Endodermal cell (in vitro differentiated cells): ENCODE results near the gene FIBCD1. TPM values are rescaled to one million over a fixed set of nuclear protein-coding genes. Genes with fewer than 3 reads are reported as not detected.

Experiments
- DNase-seq: peaks from one replicate; pipeline ENCODE4 v3.0.0-alpha.2; 2017
- H3K27ac ChIP-seq: 2 replicates; pipeline ENCODE4 v1.5.1; 2013; ENCODE audit warnings: mild to moderate bottlenecking, low read depth, low read length, moderate library complexity
- H3K27me3 ChIP-seq: 2 replicates; pipeline ENCODE4 v1.6.1; 2013; ENCODE audit warnings: mild to moderate bottlenecking, low read length, moderate library complexity; ENCODE audit not compliant: insufficient read depth, control insufficient read depth, poor library complexity, severe bottlenecking
- H3K36me3 ChIP-seq: 2 replicates; pipeline ENCODE4 v1.7.0; 2013; ENCODE audit warnings: mild to moderate bottlenecking, low read length, moderate library complexity; ENCODE audit not compliant: control insufficient read depth, insufficient read depth
- H3K4me1 ChIP-seq: one replicate; pipeline ENCODE4 v1.7.0; 2013; ENCODE audit warnings: low read length; ENCODE audit not compliant: control insufficient read depth, insufficient read depth
- H3K4me3 ChIP-seq: 2 replicates; pipeline ENCODE4 v1.5.1; 2013; ENCODE audit warnings: mild to moderate bottlenecking, low read length, moderate library complexity
- H3K9ac ChIP-seq: 2 replicates; pipeline ENCODE4 v1.6.1; 2013; ENCODE audit warnings: mild to moderate bottlenecking, low read length, moderate library complexity; ENCODE audit not compliant: poor library complexity, severe bottlenecking; ENCODE audit errors: extremely low read depth
- H3K9me3 ChIP-seq: 2 replicates; pipeline ENCODE4 v1.6.1; 2013; ENCODE audit warnings: mild to moderate bottlenecking, low read length, moderate library complexity; ENCODE audit not compliant: control insufficient read depth
- H3K27ac Mint-ChIP-seq: 2 replicates; pipeline ENCODE4 v1.8.0; 2020; ENCODE audit warnings: mixed read lengths
- H3K27me3 Mint-ChIP-seq: 2 replicates; pipeline ENCODE4 v1.8.0; 2021; ENCODE audit warnings: mild to moderate bottlenecking, mixed read lengths; ENCODE audit not compliant: insufficient read depth
- H3K36me3 Mint-ChIP-seq: 2 replicates; pipeline ENCODE4 v1.8.0; 2020; ENCODE audit warnings: low read depth, mixed read lengths
- H3K4me1 Mint-ChIP-seq: 2 replicates; pipeline ENCODE4 v1.8.0; 2020; ENCODE audit warnings: mixed read lengths
- H3K4me3 Mint-ChIP-seq: 2 replicates; pipeline ENCODE4 v1.8.0; 2020; ENCODE audit warnings: mild to moderate bottlenecking, moderate library complexity, mixed read lengths
- H3K9me3 Mint-ChIP-seq: 2 replicates; pipeline ENCODE4 v1.8.0; 2020; ENCODE audit warnings: mild to moderate bottlenecking, mixed read lengths
- CTCF ChIP-seq: fragments of 200-600 bp; sonication (generic); conservative IDR thresholded peaks from 2 replicates; pipeline ENCODE4 v1.5.0; 2021; ENCODE audit warnings: antibody characterized with exemption, mild to moderate bottlenecking
- WGBS, 2 experiments: methylation state at CpG; one replicate each; pipeline versions ENCODE4 v1.1.5 to v1.1.7; 2013; ENCODE audit warnings: missing lambda C conversion rate in 2 of 2, mixed read lengths in 1 of 2; ENCODE audit not compliant: insufficient coverage in 1 of 2, insufficient read length in 1 of 2; 5-methylcytosine and 5-hydroxymethylcytosine counted together
- total RNA-seq, 2 donors: library from RNA; stranded (reverse); fragmentation: NEBNext Ultra II Directional in 1 of 2; extraction: Animal tissue kit (Norgen Biotek cat#: 25700) in 1 of 2; gene quantifications; 2 replicates in 1 of 2; 3 replicates in 1 of 2; pipeline ENCODE4 v1.2.1, GENCODE V29; 2021

Gene FIBCD1
- total RNA-seq, 2 donors from 2014 or later: 2.8 to 3.7 TPM

DNA sequence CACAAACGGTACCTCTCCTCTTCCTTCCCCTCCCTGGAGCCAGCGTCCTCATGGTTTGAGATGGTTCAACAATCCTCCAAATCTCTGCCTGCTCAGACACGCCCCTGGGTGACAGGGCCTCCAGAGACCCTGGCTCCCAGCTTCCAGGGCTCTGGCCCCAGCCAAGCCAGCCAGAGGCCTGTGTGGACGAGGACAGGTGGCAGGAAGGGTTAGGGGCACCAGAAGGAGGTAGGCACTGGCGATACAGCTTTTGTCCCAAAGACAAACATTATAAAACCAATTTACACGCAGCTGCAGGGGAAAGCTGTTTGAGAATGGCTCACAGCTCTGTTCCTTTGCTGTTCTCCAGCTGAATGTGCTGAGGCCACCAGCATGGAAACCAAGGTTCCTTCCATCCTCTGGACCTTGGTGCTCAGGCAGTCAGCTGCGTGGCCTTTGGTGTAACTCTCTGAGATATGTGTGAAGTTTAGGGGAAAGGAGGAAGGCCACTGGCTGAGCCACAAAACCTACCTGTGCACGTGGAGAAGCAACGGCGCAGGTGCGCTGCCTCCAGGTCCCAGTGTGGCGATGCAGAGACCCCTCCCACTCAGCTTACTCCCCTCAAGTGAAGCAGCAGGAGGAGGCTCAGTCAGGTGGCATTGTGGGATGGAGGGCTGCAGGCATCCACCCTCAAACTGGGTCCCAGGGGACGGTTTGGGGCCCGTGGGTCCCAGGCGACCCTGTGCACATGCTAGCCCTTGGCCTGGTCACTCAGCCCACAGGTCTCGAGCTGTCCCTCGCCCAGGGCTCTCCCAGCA is 38.1 kb downstream of the FIBCD1 start:
- Histone ChIP-seq H3K4me3 (no peak overlapping the region), H3K9ac (no peak overlapping the region), H3K27ac (no peak overlapping the region), H3K4me1 (no peaks in the 10 kb centered on the region), H3K36me3 (no peaks in the 10 kb centered on the region), H3K27me3 (no peaks in the 10 kb centered on the region), H3K9me3 (no peaks in the 10 kb centered on the region)
- Mint-ChIP-seq H3K9me3 (no peaks in the 10 kb centered on the region), H3K27me3 (no peaks in the 10 kb centered on the region), H3K36me3 (no peaks in the 10 kb centered on the region), H3K4me3 (no peak overlapping the region), H3K27ac (no peak overlapping the region), H3K4me1 (no peaks in the 10 kb centered on the region)
- no peak for TF ChIP-seq CTCF
- WGBS, 2 experiments: 89 to 97% methylated on average over 8 to 17 of the region's 17 CpGs
- DNase-seq: no peak

GRCh38 chr9:130899051-130899748 is 39.8 kb downstream of the FIBCD1 start:
- H3K27ac ChIP-seq: no peak overlapping the region
- H3K4me3 Mint-ChIP-seq: no peak overlapping the region
- no peaks in the 10 kb centered on the region for H3K36me3 ChIP-seq
- no peaks in the 10 kb centered on the region for H3K4me1 ChIP-seq
- no peaks in the 10 kb centered on the region for H3K9me3 Mint-ChIP-seq
- H3K27me3 ChIP-seq: no peaks in the 10 kb centered on the region
- no peak overlapping the region for H3K27ac Mint-ChIP-seq
- no peak for DNase-seq
- H3K9ac ChIP-seq: no peak overlapping the region
- H3K4me1 Mint-ChIP-seq: no peaks in the 10 kb centered on the region
- H3K27me3 Mint-ChIP-seq: no peaks in the 10 kb centered on the region
- H3K36me3 Mint-ChIP-seq: no peaks in the 10 kb centered on the region
- no peaks in the 10 kb centered on the region for H3K9me3 ChIP-seq
- H3K4me3 ChIP-seq: no peak overlapping the region
- 92 to 93% methylated on average over 20 to 25 of the region's 25 CpGs for WGBS, 2 experiments
- TF ChIP-seq CTCF: no peak

DNA sequence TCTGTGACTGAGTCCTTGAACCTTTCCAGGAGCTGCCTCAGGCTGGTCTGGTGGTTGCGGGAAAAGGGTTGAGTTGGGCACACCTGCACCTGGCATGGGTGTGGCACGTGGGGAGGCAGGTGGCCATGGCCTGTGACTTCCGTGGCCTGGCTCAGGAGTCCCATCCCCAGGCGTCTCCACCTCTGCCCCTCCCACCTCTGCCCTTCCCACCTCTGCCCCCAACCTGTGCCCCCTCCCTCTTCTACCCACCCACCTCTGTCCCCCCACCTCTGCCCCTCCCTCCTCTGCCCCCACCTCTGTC is 40.5 kb downstream of the FIBCD1 start:
- H3K4me1 Mint-ChIP-seq: peaks cover under 1% of the 10 kb centered on the region
- no peak for TF ChIP-seq CTCF
- Histone ChIP-seq H3K36me3 (no peaks in the 10 kb centered on the region), H3K9ac (no peak overlapping the region), H3K9me3 (no peaks in the 10 kb centered on the region), H3K4me1 (no peaks in the 10 kb centered on the region), H3K27ac (no peak overlapping the region), H3K27me3 (no peaks in the 10 kb centered on the region), H3K4me3 (no peak overlapping the region)
- H3K36me3 Mint-ChIP-seq: no peaks in the 10 kb centered on the region
- H3K27me3 Mint-ChIP-seq: no peaks in the 10 kb centered on the region
- DNase-seq: no peak
- no peaks in the 10 kb centered on the region for H3K9me3 Mint-ChIP-seq
- no peak overlapping the region for H3K4me3 Mint-ChIP-seq
- no peak overlapping the region for H3K27ac Mint-ChIP-seq
- WGBS, 2 experiments: 80 to 98% methylated on average over 1 to 4 of the region's 4 CpGs
